Measurements from ENCODE around the gene STX7.

Gene STX7

DNA sequence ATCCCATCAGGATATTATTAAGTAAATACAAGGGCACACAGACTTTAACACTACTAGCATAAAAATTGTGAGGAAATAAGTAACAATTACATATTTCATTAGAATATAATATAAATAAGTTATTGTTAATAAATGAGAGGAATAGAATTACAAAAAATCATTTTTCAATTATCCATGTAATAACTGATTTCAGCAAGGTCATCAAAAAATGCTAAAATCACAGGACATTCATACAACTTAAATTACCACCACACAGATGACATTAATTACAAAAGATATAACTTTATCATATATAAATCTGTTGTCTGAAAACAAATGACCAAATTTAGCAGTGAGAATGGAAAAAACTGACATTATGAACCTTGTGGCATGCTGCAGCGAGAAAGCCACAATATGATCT, 37.0 kb downstream of the STX7 start:
- DNase-seq (no peak), ATAC-seq (ENCODE audit: insufficient read depth, low read depth) (no peak)
- H3K4me3 ChIP-seq (ENCODE audit: low read depth in 1 of 2, low read length in 2 of 2) = no peak overlapping the region
- peaks cover 5% of the 10 kb centered on the region; the same call in 1 of the 2 replicates for H4K20me1 ChIP-seq (ENCODE audit: insufficient read depth, low read length)
- TF ChIP-seq EZH2 (IDR thresholded peaks at IDR 0.05; ENCODE audit: borderline replicate concordance, low read depth, low read length, severe bottlenecking) = no peak
- TF ChIP-seq, protein P1, sequence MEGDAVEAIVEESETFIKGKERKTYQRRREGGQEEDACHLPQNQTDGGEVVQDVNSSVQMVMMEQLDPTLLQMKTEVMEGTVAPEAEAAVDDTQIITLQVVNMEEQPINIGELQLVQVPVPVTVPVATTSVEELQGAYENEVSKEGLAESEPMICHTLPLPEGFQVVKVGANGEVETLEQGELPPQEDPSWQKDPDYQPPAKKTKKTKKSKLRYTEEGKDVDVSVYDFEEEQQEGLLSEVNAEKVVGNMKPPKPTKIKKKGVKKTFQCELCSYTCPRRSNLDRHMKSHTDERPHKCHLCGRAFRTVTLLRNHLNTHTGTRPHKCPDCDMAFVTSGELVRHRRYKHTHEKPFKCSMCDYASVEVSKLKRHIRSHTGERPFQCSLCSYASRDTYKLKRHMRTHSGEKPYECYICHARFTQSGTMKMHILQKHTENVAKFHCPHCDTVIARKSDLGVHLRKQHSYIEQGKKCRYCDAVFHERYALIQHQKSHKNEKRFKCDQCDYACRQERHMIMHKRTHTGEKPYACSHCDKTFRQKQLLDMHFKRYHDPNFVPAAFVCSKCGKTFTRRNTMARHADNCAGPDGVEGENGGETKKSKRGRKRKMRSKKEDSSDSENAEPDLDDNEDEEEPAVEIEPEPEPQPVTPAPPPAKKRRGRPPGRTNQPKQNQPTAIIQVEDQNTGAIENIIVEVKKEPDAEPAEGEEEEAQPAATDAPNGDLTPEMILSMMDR (IDR thresholded peaks at IDR 0.05; ENCODE audit: borderline replicate concordance, extremely low read depth, low read length, poor library complexity, severe bottlenecking) = no peak
- H3K36me3 ChIP-seq (ENCODE audit: insufficient read depth, low read length) = no peaks in the 10 kb centered on the region
- H3K27me3 ChIP-seq (ENCODE audit: insufficient read depth, low read length, poor library complexity) = no peaks in the 10 kb centered on the region
- no peaks in the 10 kb centered on the region for H3K79me2 ChIP-seq (ENCODE audit: insufficient read depth, low read length)
- no peak overlapping the region for H3K9ac ChIP-seq (ENCODE audit: low read depth, low read length)
- H2AFZ ChIP-seq (ENCODE audit: low read depth, low read length) = no peak overlapping the region
- H3K27ac ChIP-seq (ENCODE audit: low read length) = no peak overlapping the region
- H3K9me3 ChIP-seq (ENCODE audit: insufficient read depth, low read length, severe bottlenecking) = no peaks in the 10 kb centered on the region
- no peaks in the 10 kb centered on the region for H3K4me1 ChIP-seq (ENCODE audit: insufficient read depth, low read length)
- H3K4me2 ChIP-seq (ENCODE audit: insufficient read depth, low read length) = no peak overlapping the region

DNA sequence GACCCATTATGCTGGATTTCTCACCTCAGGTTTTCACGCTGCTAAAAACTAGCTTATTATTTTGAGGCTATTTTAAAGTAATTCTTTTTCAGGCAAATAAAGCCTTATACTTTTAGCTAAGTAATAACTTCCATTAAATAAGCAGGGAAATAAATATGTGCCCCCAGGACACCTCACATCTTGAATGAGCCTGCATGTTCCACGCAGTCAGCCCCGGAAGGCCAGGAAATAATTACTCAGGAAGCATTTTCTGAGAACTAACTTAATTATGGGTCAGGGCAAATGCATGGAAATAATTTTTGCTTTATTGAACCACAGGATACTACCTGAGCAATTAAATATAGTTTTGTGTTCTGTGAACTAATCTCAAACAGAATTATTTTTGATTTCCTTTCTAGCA, 41.1 kb downstream of the STX7 start:
- Histone ChIP-seq H3K4me2 (ENCODE audit: insufficient read depth, low read length) (no peak overlapping the region), H3K4me3 (ENCODE audit: low read depth in 1 of 2, low read length in 2 of 2) (no peak overlapping the region), H3K79me2 (ENCODE audit: insufficient read depth, low read length) (no peaks in the 10 kb centered on the region), H3K27me3 (ENCODE audit: insufficient read depth, low read length, poor library complexity) (no peaks in the 10 kb centered on the region), H3K4me1 (ENCODE audit: insufficient read depth, low read length) (no peaks in the 10 kb centered on the region), H3K27ac (ENCODE audit: low read length) (no peak overlapping the region), H4K20me1 (ENCODE audit: insufficient read depth, low read length) (no peaks in the 10 kb centered on the region), H3K9me3 (ENCODE audit: insufficient read depth, low read length, severe bottlenecking) (no peaks in the 10 kb centered on the region), H3K36me3 (ENCODE audit: insufficient read depth, low read length) (peaks cover 26% of the 10 kb centered on the region), H3K9ac (ENCODE audit: low read depth, low read length) (no peak overlapping the region), H2AFZ (ENCODE audit: low read depth, low read length) (no peak overlapping the region)
- no peak for DNase-seq
- TF ChIP-seq, protein P1 (IDR thresholded peaks at IDR 0.05; ENCODE audit: borderline replicate concordance, extremely low read depth, low read length, poor library complexity, severe bottlenecking) = no peak
- no peak for TF ChIP-seq EZH2 (IDR thresholded peaks at IDR 0.05; ENCODE audit: borderline replicate concordance, low read depth, low read length, severe bottlenecking)
- ATAC-seq (ENCODE audit: insufficient read depth, low read depth) = no peak

DNA sequence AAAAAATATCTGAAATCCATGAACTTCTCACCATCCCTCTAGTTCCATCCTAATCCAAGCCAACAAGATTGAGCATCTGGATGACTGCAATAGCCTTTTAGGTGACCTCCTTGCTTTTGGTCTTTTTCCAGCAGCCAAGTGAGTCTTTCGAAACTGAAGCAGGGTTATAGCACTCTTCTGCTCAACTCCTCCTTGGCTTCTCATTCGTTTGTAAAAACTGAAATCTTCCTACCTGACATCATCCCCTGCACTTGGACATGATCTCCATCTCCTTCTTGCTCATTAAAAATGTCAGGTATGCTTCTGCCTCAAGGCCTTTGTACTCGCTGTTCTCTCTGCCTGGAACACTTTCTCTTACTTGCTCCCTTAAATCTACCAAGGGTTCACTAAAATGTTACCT, 46.0 kb downstream of the STX7 start:
- Histone ChIP-seq H3K27ac (ENCODE audit: low read length) (no peak overlapping the region), H3K36me3 (ENCODE audit: insufficient read depth, low read length) (peaks cover 48% of the 10 kb centered on the region), H3K9me3 (ENCODE audit: insufficient read depth, low read length, severe bottlenecking) (no peaks in the 10 kb centered on the region), H3K9ac (ENCODE audit: low read depth, low read length) (no peak overlapping the region), H4K20me1 (ENCODE audit: insufficient read depth, low read length) (no peaks in the 10 kb centered on the region), H3K4me1 (ENCODE audit: insufficient read depth, low read length) (no peaks in the 10 kb centered on the region), H2AFZ (ENCODE audit: low read depth, low read length) (no peak overlapping the region), H3K79me2 (ENCODE audit: insufficient read depth, low read length) (no peaks in the 10 kb centered on the region), H3K27me3 (ENCODE audit: insufficient read depth, low read length, poor library complexity) (no peaks in the 10 kb centered on the region), H3K4me3 (ENCODE audit: low read depth in 1 of 2, low read length in 2 of 2) (no peak overlapping the region), H3K4me2 (ENCODE audit: insufficient read depth, low read length) (no peak overlapping the region)
- ATAC-seq (ENCODE audit: insufficient read depth, low read depth) (no peak), DNase-seq (no peak)
- no peak for TF ChIP-seq EZH2 (IDR thresholded peaks at IDR 0.05; ENCODE audit: borderline replicate concordance, low read depth, low read length, severe bottlenecking)
- TF ChIP-seq, protein P1 (IDR thresholded peaks at IDR 0.05; ENCODE audit: borderline replicate concordance, extremely low read depth, low read length, poor library complexity, severe bottlenecking) = no peak
